GM20000 (cell line): ENCODE data around the gene CASK.

Experiments used
- DNase-seq: peaks from one replicate; pipeline ENCODE4 v3.0.0; 2012; ENCODE audit warnings: low spot score
- TF ChIP-seq, protein P1 (sequence below): IDR thresholded peaks from 2 replicates; pipeline ENCODE4 v1.5.1; 2012; ENCODE audit warnings: mild to moderate bottlenecking, control low read depth; ENCODE audit errors: extremely low read depth, missing control alignments

CASK gene

DNA sequence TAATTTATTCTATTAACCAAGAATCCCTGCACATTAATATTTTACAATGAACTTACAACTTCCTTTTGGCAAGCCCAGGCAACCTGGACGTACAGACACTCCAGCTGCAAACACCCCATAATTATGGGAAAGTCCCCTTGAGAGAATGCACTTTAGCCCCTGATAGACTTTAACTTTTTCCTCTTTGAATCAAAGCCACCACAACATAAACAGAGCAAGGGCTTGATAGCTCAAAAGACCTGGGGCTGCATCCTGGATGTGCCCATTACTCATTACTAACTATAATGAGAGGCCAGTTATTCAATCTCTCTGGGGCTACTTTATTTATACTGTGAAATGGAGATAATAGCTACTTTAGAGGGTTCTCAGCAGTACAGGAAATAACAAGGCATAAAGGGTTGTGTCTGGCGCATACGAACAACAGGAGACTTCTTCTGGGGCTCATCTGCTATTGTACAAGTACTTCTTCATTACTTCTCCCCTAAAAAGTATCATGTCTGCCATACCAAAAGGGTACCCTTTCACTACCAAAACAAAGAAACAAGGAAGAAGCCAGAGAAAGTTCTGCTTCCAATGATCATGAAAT, 54.9 kb downstream of the CASK start:
- no peak for DNase-seq

GRCh38 chrX:41863343-41864203, 59.8 kb downstream of the CASK start:
- no peak for DNase-seq
- TF ChIP-seq, protein P1, sequence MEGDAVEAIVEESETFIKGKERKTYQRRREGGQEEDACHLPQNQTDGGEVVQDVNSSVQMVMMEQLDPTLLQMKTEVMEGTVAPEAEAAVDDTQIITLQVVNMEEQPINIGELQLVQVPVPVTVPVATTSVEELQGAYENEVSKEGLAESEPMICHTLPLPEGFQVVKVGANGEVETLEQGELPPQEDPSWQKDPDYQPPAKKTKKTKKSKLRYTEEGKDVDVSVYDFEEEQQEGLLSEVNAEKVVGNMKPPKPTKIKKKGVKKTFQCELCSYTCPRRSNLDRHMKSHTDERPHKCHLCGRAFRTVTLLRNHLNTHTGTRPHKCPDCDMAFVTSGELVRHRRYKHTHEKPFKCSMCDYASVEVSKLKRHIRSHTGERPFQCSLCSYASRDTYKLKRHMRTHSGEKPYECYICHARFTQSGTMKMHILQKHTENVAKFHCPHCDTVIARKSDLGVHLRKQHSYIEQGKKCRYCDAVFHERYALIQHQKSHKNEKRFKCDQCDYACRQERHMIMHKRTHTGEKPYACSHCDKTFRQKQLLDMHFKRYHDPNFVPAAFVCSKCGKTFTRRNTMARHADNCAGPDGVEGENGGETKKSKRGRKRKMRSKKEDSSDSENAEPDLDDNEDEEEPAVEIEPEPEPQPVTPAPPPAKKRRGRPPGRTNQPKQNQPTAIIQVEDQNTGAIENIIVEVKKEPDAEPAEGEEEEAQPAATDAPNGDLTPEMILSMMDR, result no peak

More for the DNA sequence above, 54.9 kb downstream of the CASK start:
- TF ChIP-seq, protein P1, result no peak

GRCh38 chrX:41862562-41863184, 60.7 kb downstream of the CASK start:
- TF ChIP-seq, protein P1, result no peak
- no peak for DNase-seq

DNA sequence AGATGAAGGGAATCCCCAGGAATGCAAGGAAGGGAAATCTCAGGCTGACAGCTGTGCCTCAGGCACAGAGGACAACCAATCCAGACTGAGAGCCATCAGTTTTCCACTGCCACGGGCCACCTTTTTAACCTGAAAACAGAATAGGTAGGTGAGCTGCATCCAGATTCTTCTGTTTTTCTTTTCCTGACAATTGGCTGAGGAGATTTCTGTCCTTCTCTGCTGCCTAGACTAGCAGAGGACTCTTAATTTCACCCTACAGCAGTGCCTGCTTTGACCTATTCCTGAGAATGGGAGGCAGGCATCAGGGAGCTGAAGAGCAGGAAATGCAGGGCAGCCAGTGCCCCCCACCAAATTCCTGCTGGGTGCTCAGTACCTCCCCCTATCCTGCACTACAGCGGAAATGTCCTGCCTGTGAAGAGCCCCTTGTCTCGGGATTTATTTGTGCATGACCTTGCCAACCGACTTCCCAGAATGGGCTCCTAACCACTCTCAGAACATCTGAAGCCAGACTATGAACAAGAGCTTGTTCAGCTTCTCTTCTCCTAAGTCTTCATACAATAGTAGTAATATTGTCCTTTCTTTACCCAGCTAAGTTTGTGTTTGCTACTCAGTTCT, 65.1 kb downstream of the CASK start:
- DNase-seq, result no peak
- TF ChIP-seq, protein P1, result no peak

- TF ChIP-seq, protein P1, result no peak
- DNase-seq, result no peak
These were observed 65.7 kb downstream of the CASK start for GRCh38 chrX:41857670-41858069.

DNA sequence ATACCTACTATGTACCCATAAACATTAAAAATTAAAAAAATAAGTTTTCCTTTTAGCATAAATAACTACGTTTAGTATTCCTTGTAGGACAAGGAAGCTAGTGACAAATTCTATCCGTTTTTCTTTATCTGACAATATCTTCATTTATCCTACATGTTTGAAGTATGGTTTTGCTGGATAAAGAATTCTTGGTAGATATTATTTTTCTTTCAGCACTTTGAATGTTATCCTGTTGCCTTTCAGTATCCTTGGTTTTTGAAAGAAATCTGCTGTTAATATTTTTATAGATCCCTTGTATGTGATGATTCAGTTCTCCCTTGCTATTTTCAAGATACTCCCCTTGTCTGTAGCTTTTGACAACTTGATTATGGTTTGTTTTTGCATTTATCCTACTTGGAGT, 76.6 kb downstream of the CASK start:
- TF ChIP-seq, protein P1, result no peak
- DNase-seq, result no peak
